ENCODE data around the gene CYP3A5.

GRCh38 chr7:99645590-99645989 is 34.2 kb downstream of the CYP3A5 start:
- TF ChIP-seq CTCF (IDR thresholded peaks at IDR 0.05; ENCODE audit: insufficient read depth, low read depth, low read length) (no peak), EZH2 (IDR thresholded peaks at IDR 0.05; ENCODE audit: insufficient read depth, low read length) (no peak)
